GM12878 (cell line): ENCODE results near the gene PELO. TPM values are rescaled to one million over a fixed set of nuclear protein-coding genes. Genes with fewer than 3 reads are reported as not detected.

Source experiments
- ATAC-seq: fragments of 200-7000 bp; cut with Tn5 transposase; 3 replicates; pipeline ENCODE4 v1.9.1; 2020; ENCODE audit warnings: mild to moderate bottlenecking, moderate library complexity
- BruUV-seq: library from RNA; stranded (reverse); fragments of 400-500 nt; replicated peaks from 2 replicates; lab custom pipeline; 2021; lab: Mats Ljungman, UMichigan
- CTCF ChIA-PET: fragments of 300-600 bp; sonication (Branson Sonifier 250); formaldehyde crosslinking; extraction: SDS; loops from one replicate; lab custom pipeline; 2021; ENCODE audit warnings: inconsistent platforms; lab: Yijun Ruan, JAX
- POLR2A ChIA-PET: fragments of 350-600 bp; formaldehyde crosslinking; extraction: SDS; loops from one replicate; lab custom pipeline; 2021; ENCODE audit warnings: inconsistent platforms; lab: Charles Lee
- RAD21 ChIA-PET: fragments of 300-600 bp; sonication (Branson Sonifier 250); formaldehyde crosslinking; loops from one replicate; lab custom pipeline; 2023; ENCODE audit warnings: antibody characterized with exemption; ENCODE audit not compliant: unreplicated experiment; lab: Charles Lee
- SMC1A ChIA-PET: fragments of 300-600 bp; sonication (Branson Sonifier 250); formaldehyde crosslinking; loops from one replicate; lab custom pipeline; 2023; ENCODE audit not compliant: unreplicated experiment, uncharacterized antibody; lab: Charles Lee
- DNase-seq: peaks from one replicate; pipeline ENCODE4 v3.0.0-alpha.2; 2011; ENCODE audit warnings: low read depth, low spot score
- FAIRE-seq: peaks from 3 replicates; lab custom pipeline; 2011; peaks lifted over from hg19 to GRCh38; lab: Jason Lieb, UNC
- H2AFZ ChIP-seq: 2 replicates; pipeline ENCODE4 v1.6.0; 2011; ENCODE audit warnings: low read depth, low read length, control low read depth; ENCODE audit not compliant: control insufficient read depth
- H3K27ac ChIP-seq: 2 replicates; pipeline ENCODE4 v1.5.1; 2011; ENCODE audit warnings: control low read depth; ENCODE audit not compliant: control insufficient read depth, insufficient read depth
- H3K27me3 ChIP-seq, 2 experiments: replicated peaks in 1 of 2; 2 replicates each; pipeline versions ENCODE4 v1.6.0 to v1.6.1; 2011; ENCODE audit warnings: low read length in 1 of 2; ENCODE audit not compliant: control insufficient read depth in 2 of 2, insufficient read depth in 2 of 2
- H3K36me3 ChIP-seq, 2 experiments: 2 replicates each; pipeline ENCODE4 v1.5.1; 2011; ENCODE audit warnings: low read length in 1 of 2; ENCODE audit not compliant: control insufficient read depth in 2 of 2, insufficient read depth in 2 of 2
- H3K4me1 ChIP-seq: 2 replicates; pipeline ENCODE4 v1.6.1; 2011; ENCODE audit warnings: mild to moderate bottlenecking, low read length, moderate library complexity, mixed read lengths; ENCODE audit not compliant: control insufficient read depth, insufficient read depth
- H3K4me2 ChIP-seq: 2 replicates; pipeline ENCODE4 v1.6.0; 2011; ENCODE audit warnings: control low read depth; ENCODE audit not compliant: control insufficient read depth, insufficient read depth
- H3K4me3 ChIP-seq: fragments of 200-600 bp; sonication (generic); 2 replicates; pipeline ENCODE4 v1.5.1; 2016
- H3K79me2 ChIP-seq: 2 replicates; pipeline ENCODE4 v1.6.0; 2011; ENCODE audit warnings: low read length; ENCODE audit not compliant: control insufficient read depth, insufficient read depth
- H3K9ac ChIP-seq: 2 replicates; pipeline ENCODE4 v1.8.0; 2011; ENCODE audit warnings: low read length, control low read depth, mixed read lengths; ENCODE audit not compliant: control insufficient read depth, insufficient read depth
- H3K9me3 ChIP-seq: replicated peaks from 3 replicates; pipeline ENCODE4 v1.5.1; 2011; ENCODE audit warnings: mild to moderate bottlenecking, low read length; ENCODE audit not compliant: control insufficient read depth, insufficient read depth
- H4K20me1 ChIP-seq: 2 replicates; pipeline ENCODE4 v1.6.0; 2011; ENCODE audit not compliant: control insufficient read depth, insufficient read depth
- ESRRA ChIP-seq: IDR thresholded peaks from 2 replicates; pipeline ENCODE4 v1.6.1; 2012; ENCODE audit warnings: mild to moderate bottlenecking, low read length, improper control_type of control experiment
- IKZF2 ChIP-seq, 2 experiments: fragments of 450-650 bp; IDR thresholded peaks; 2 replicates each; pipeline ENCODE4 v1.6.1; 2017; ENCODE audit warnings: mild to moderate bottlenecking in 2 of 2, moderate library complexity in 2 of 2
- MEF2B ChIP-seq: fragments of 450-650 bp; IDR thresholded peaks from 2 replicates; pipeline ENCODE4 v1.6.1; 2018; ENCODE audit warnings: mild to moderate bottlenecking, moderate library complexity; ENCODE audit not compliant: partially characterized antibody, poor library complexity, severe bottlenecking
- MYC ChIP-seq: IDR thresholded peaks from 2 replicates; pipeline ENCODE4 v1.6.1; 2011; ENCODE audit warnings: mild to moderate bottlenecking, low read length, moderate library complexity, inconsistent platforms; ENCODE audit not compliant: insufficient read depth, insufficient replicate concordance, insufficient read length, severe bottlenecking
- NR2F1 ChIP-seq: fragments of 450-650 bp; conservative IDR thresholded peaks from 2 replicates; pipeline ENCODE4 v1.6.1; 2017; ENCODE audit warnings: mild to moderate bottlenecking
- PAX5 ChIP-seq: IDR thresholded peaks from 2 replicates; pipeline ENCODE4 v1.6.1; 2011; ENCODE audit warnings: low read depth, low read length, borderline replicate concordance
- RB1 ChIP-seq: fragments of 450-650 bp; formaldehyde crosslinking; IDR thresholded peaks from 2 replicates; pipeline ENCODE4 v1.6.1; 2017; ENCODE audit warnings: mild to moderate bottlenecking, borderline replicate concordance
- ZBTB4 ChIP-seq: fragments of 450-650 bp; formaldehyde crosslinking; IDR thresholded peaks from 2 replicates; pipeline ENCODE4 v1.4.0; 2022; ENCODE audit warnings: mild to moderate bottlenecking, moderate library complexity
- WGBS: methylation state at CpG from one replicate; pipeline ENCODE4 v1.1.6; 2016; ENCODE audit warnings: low lambda C conversion rate; ENCODE audit not compliant: insufficient replicate concordance, insufficient coverage; ENCODE audit errors: missing lambda C conversion rate; 5-methylcytosine and 5-hydroxymethylcytosine counted together
- in situ Hi-C: fragments of 300-500 bp; cut with MboI; formaldehyde crosslinking; loops from 9 replicates; pipeline ENCODE4 v1.14.3; 2018; ENCODE audit warnings: mixed read lengths
- intact Hi-C: fragments of 100-400 bp; cut with micrococcal nuclease; formaldehyde crosslinking; loops from one replicate; pipeline ENCODE4 v1.14.2; 2022; ENCODE audit not compliant: unreplicated experiment
- polyA plus RNA-seq, 11 experiments: library from polyadenylated mRNA; depleted of rRNA in 4 of 11; unstranded in 6 of 11; stranded (reverse) in 5 of 11; fragments of >200 nt; fragmentation: Nextera tagmentation in 4 of 11; fragmentation: Illumina TruSeq in 1 of 11; extraction: Ambion mirVana in 4 of 11; extraction: Trizol in 1 of 11; gene quantifications; 1 replicate in 1 of 11; 2 replicates in 10 of 11; pipeline versions ENCODE4 v1.2.1 to v1.2.3, GENCODE V29; 2011 to 2016; ENCODE audit warnings: inconsistent platforms in 2 of 11, missing spikeins in 2 of 11, low read depth in 1 of 11
- total RNA-seq, 4 experiments: library from RNA; depleted of rRNA in 3 of 4; stranded (reverse); fragments of >200 nt in 3 of 4; fragmentation: Illumina TruSeq in 1 of 4; extraction: Trizol in 1 of 4; gene quantifications; 2 replicates each; pipeline versions ENCODE4 v1.2.1 to v1.2.3, GENCODE V29; 2013 to 2021
- TF ChIP-seq, protein P1 (sequence below): fragments of 450-650 bp; IDR thresholded peaks from 2 replicates; pipeline ENCODE4 v1.6.1; 2016; ENCODE audit warnings: mild to moderate bottlenecking

PELO gene
- total and polyA plus RNA-seq, 10 of the 15 experiments (the other 5 are each of a cell fraction or from before 2014, with no cell fraction given), result 5.6 to 11.9 (median 8.7) TPM

DNA sequence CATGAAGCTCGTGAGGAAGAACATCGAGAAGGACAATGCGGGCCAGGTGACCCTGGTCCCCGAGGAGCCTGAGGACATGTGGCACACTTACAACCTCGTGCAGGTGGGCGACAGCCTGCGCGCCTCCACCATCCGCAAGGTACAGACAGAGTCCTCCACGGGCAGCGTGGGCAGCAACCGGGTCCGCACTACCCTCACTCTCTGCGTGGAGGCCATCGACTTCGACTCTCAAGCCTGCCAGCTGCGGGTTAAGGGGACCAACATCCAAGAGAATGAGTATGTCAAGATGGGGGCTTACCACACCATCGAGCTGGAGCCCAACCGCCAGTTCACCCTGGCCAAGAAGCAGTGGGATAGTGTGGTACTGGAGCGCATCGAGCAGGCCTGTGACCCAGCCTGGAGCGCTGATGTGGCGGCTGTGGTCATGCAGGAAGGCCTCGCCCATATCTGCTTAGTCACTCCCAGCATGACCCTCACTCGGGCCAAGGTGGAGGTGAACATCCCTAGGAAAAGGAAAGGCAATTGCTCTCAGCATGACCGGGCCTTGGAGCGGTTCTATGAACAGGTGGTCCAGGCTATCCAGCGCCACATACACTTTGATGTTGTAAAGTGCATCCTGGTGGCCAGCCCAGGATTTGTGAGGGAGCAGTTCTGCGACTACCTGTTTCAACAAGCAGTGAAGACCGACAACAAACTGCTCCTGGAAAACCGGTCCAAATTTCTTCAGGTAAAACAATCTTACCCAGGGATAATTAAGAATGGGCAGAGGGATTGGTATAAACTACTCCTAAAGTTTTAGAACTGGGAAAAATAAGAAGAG lies 12.9 kb downstream of the PELO start (continued):
- no peak for TF ChIP-seq ESRRA
- no peak for TF ChIP-seq PAX5
- no peak; a peak in 1 of 4 replicates for TF ChIP-seq IKZF2 (IDR thresholded peaks at IDR 0.05)
- peak; percentile 10 for TF ChIP-seq MYC
- TF ChIP-seq ZBTB4 (CRISPR knock-in tag), result no peak

DNA sequence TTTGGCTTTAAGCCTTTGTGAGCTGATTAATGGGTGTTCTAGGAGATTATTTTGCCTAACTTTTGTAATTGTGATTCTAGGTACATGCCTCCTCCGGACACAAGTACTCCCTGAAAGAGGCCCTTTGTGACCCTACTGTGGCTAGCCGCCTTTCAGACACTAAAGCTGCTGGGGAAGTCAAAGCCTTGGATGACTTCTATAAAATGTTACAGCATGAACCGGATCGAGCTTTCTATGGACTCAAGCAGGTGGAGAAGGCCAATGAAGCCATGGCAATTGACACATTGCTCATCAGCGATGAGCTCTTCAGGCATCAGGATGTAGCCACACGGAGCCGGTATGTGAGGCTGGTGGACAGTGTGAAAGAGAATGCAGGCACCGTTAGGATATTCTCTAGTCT lies 13.6 kb downstream of the PELO start:
- Histone ChIP-seq H3K9ac (peak overlapping the region; percentile 84), H3K9me3 (no peaks in the 10 kb centered on the region), H3K4me3 (peak overlapping the region; percentile 90), H3K4me2 (peak overlapping the region; percentile 98), H2AFZ (no peak overlapping the region), H3K4me1 (peaks cover 3% of the 10 kb centered on the region; the same call in 1 of the 2 replicates), H3K79me2 (peaks cover 39% of the 10 kb centered on the region), H4K20me1 (no peaks in the 10 kb centered on the region), H3K27ac (peak overlapping the region; percentile 87), H3K27me3 (no peaks in the 10 kb centered on the region), H3K36me3 (no peaks in the 10 kb centered on the region)
- RAD21 ChIA-PET, result interaction anchor here (1.0 to 1.7 kb wide), 3 partner anchors 12 to 114 kb away, joined by 3 to 5 read pairs (median 3); no protein-coding TSS in a partner anchor
- in situ Hi-C loops (no loop called here), intact Hi-C loops (no loop called here)
- no TSS peak for BruUV-seq
- FAIRE-seq (peak; percentile 54), DNase-seq (no peak), ATAC-seq (no peak)
- CTCF ChIA-PET, result no interaction called here
- POLR2A ChIA-PET, result interaction anchor here (0.6 to 1.1 kb wide), 3 partner anchors 11 to 308 kb away, joined by 3 to 4 read pairs (median 3); partner anchors contain the start of gene MOCS2
- TF ChIP-seq, protein P1, sequence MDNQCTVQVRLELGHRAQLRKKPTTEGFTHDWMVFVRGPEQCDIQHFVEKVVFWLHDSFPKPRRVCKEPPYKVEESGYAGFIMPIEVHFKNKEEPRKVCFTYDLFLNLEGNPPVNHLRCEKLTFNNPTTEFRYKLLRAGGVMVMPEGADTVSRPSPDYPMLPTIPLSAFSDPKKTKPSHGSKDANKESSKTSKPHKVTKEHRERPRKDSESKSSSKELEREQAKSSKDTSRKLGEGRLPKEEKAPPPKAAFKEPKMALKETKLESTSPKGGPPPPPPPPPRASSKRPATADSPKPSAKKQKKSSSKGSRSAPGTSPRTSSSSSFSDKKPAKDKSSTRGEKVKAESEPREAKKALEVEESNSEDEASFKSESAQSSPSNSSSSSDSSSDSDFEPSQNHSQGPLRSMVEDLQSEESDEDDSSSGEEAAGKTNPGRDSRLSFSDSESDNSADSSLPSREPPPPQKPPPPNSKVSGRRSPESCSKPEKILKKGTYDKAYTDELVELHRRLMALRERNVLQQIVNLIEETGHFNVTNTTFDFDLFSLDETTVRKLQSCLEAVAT, result peak; percentile 17; the same call in 1 of the 2 replicates
- TF ChIP-seq RB1 (no peak), NR2F1 (no peak), MEF2B (no peak)
- 86% methylated on average over 8 of the region's 8 CpGs for WGBS
- SMC1A ChIA-PET, result interaction anchor here (0.7 to 0.9 kb wide), 3 partner anchors 11 to 45 kb away, joined by 3 to 4 read pairs (median 3); partner anchors contain the start of genes ITGA1 and PELO
